Liver (tissue), 9 donors: ENCODE data around the gene ABHD2. TPM values are rescaled to one million over a fixed set of nuclear protein-coding genes. Genes with fewer than 3 reads are reported as not detected.
A peak's percentile ranks its signal among the peaks of the same experiment; 100 is the strongest.

ENCODE experiments used
- DNase-seq: peaks from one replicate; pipeline ENCODE4 v3.0.0-alpha.2; 2017; ENCODE audit warnings: low spot score
- H3K27ac ChIP-seq, 2 donors: one replicate each; pipeline ENCODE4 v1.7.0; 2013; ENCODE audit warnings: inconsistent platforms in 2 of 2, low read length in 2 of 2, control low read depth in 1 of 2, low read depth in 1 of 2, mild to moderate bottlenecking in 1 of 2
- H3K27me3 ChIP-seq, 4 donors: one replicate each; pipeline versions ENCODE4 v1.6.1 to v1.7.0; 2013; ENCODE audit warnings: low read length in 3 of 4, inconsistent platforms in 1 of 4, mild to moderate bottlenecking in 1 of 4, moderate library complexity in 1 of 4; ENCODE audit not compliant: control insufficient read depth in 4 of 4, insufficient read depth in 4 of 4
- H3K36me3 ChIP-seq, 4 donors: one replicate each; pipeline versions ENCODE4 v1.6.1 to v1.7.0; 2013; ENCODE audit warnings: low read length in 3 of 4, mild to moderate bottlenecking in 3 of 4, low read depth in 1 of 4, moderate library complexity in 1 of 4; ENCODE audit not compliant: control insufficient read depth in 4 of 4, insufficient read depth in 3 of 4
- H3K4me1 ChIP-seq, 4 donors: one replicate each; pipeline versions ENCODE4 v1.6.1 to v1.7.0; 2013; ENCODE audit warnings: low read length in 3 of 4, mild to moderate bottlenecking in 3 of 4, moderate library complexity in 1 of 4; ENCODE audit not compliant: control insufficient read depth in 4 of 4, insufficient read depth in 4 of 4
- H3K4me3 ChIP-seq, 3 donors: one replicate each; pipeline versions ENCODE4 v1.6.1 to v1.7.0; 2013; ENCODE audit warnings: low read length in 3 of 3, control low read depth in 1 of 3, low read depth in 1 of 3, mild to moderate bottlenecking in 1 of 3
- H3K9ac ChIP-seq, 2 donors: one replicate each; pipeline ENCODE4 v1.7.0; 2013; ENCODE audit warnings: low read length in 2 of 2, mild to moderate bottlenecking in 2 of 2, moderate library complexity in 2 of 2, control low read depth in 1 of 2, low read depth in 1 of 2
- H3K9me3 ChIP-seq, 4 donors: one replicate each; pipeline versions ENCODE4 v1.6.1 to v1.7.0; 2013; ENCODE audit warnings: low read length in 3 of 4; ENCODE audit not compliant: control insufficient read depth in 4 of 4
- ATF3 ChIP-seq: IDR thresholded peaks from 2 replicates; pipeline ENCODE4 v1.6.1; 2016; ENCODE audit warnings: antibody characterized with exemption
- EGR1 ChIP-seq, 2 donors: IDR thresholded peaks; 2 replicates each; pipeline ENCODE4 v1.6.1; 2016 to 2018; ENCODE audit warnings: antibody characterized with exemption in 2 of 2, low read depth in 2 of 2
- GABPA ChIP-seq, 2 donors: IDR thresholded peaks in 1 of 2; conservative IDR thresholded peaks in 1 of 2; 2 replicates each; pipeline ENCODE4 v1.6.1; 2016; ENCODE audit warnings: antibody characterized with exemption in 2 of 2, mild to moderate bottlenecking in 1 of 2, moderate library complexity in 1 of 2
- JUND ChIP-seq, 2 donors: IDR thresholded peaks; 2 replicates each; pipeline ENCODE4 v1.6.1; 2016; ENCODE audit warnings: antibody characterized with exemption in 2 of 2
- MAX ChIP-seq: IDR thresholded peaks from 2 replicates; pipeline ENCODE4 v1.6.1; 2016; ENCODE audit warnings: antibody characterized with exemption
- NR2F2 ChIP-seq: IDR thresholded peaks from 2 replicates; pipeline ENCODE4 v1.6.1; 2016; ENCODE audit warnings: antibody characterized with exemption
- RAD21 ChIP-seq, 2 donors: IDR thresholded peaks; 2 replicates each; pipeline ENCODE4 v1.6.1; 2016; ENCODE audit warnings: antibody characterized with exemption in 2 of 2, mild to moderate bottlenecking in 2 of 2
- REST ChIP-seq: IDR thresholded peaks from 2 replicates; pipeline ENCODE4 v1.6.1; 2016; ENCODE audit warnings: antibody characterized with exemption, mild to moderate bottlenecking
- RXRA ChIP-seq, 2 donors: IDR thresholded peaks; 2 replicates each; pipeline ENCODE4 v1.6.1; 2017 to 2018; ENCODE audit warnings: antibody characterized with exemption in 2 of 2, mild to moderate bottlenecking in 1 of 2
- TAF1 ChIP-seq: conservative IDR thresholded peaks from 2 replicates; pipeline ENCODE4 v1.6.1; 2016; ENCODE audit warnings: antibody characterized with exemption, mild to moderate bottlenecking
- YY1 ChIP-seq: IDR thresholded peaks from 2 replicates; pipeline ENCODE4 v1.6.1; 2016; ENCODE audit warnings: antibody characterized with exemption, mild to moderate bottlenecking
- ZBTB33 ChIP-seq: IDR thresholded peaks from 2 replicates; pipeline ENCODE4 v1.6.1; 2016; ENCODE audit warnings: antibody characterized with exemption
- WGBS: extraction: QIAGEN DNeasy Blood & Tissue Kit; methylation state at CpG from one replicate; pipeline ENCODE4 v1.1.7; 2013; 5-methylcytosine and 5-hydroxymethylcytosine counted together
- polyA plus RNA-seq, 2 donors: library from polyadenylated mRNA; stranded (reverse) in 1 of 2; unstranded in 1 of 2; fragments of 200-250 nt in 1 of 2; fragments of >200 nt in 1 of 2; fragmentation: Nextera tagmentation in 1 of 2; extraction: Ambion mirVana in 1 of 2; gene quantifications; one replicate each; pipeline versions ENCODE4 v1.2.1 to v1.2.3, GENCODE V29; 2013 to 2015
- total RNA-seq, 2 donors: library from RNA; depleted of rRNA; stranded (reverse); fragments of >200 nt; gene quantifications; one replicate each; pipeline ENCODE4 v1.2.3, GENCODE V29; 2014
- donor health status: healthy.
- donor health status: healthy.
- donor health status: healthy.
- donor health status: healthy.
- donor health status: healthy.

The ABHD2 gene
- total and polyA plus RNA-seq, 4 donors, result 34.6 to 663 (median 65.1) TPM

GRCh38 chr15:89150762-89151664, 62.8 kb downstream of the ABHD2 start:
- no peak for DNase-seq
- Histone ChIP-seq H3K36me3 (peaks cover 1 to 41% (median 41%) of the 10 kb centered on the region in 4 donors), H3K9ac (no peak overlapping the region), H3K27me3 (no peaks in the 10 kb centered on the region), H3K4me1 (peaks cover 1 to 11% (median 9%) of the 10 kb centered on the region in 4 donors), H3K4me3 (no peak overlapping the region), H3K9me3 (no peaks in the 10 kb centered on the region), H3K27ac (peak overlapping the region in 1 of 2 donors; percentile 48)
- TF ChIP-seq MAX (no peak), NR2F2 (no peak), RAD21 (IDR thresholded peaks at IDR 0.05) (no peak), RXRA (IDR thresholded peaks at IDR 0.05) (no peak)
- WGBS, result 72% methylated on average over 12 of the region's 12 CpGs

- Histone ChIP-seq H3K27ac (no peak overlapping the region), H3K4me3 (no peak overlapping the region), H3K9me3 (no peaks in the 10 kb centered on the region), H3K4me1 (peaks cover 3 to 11% (median 4%) of the 10 kb centered on the region in 4 donors), H3K9ac (no peak overlapping the region), H3K27me3 (no peaks in the 10 kb centered on the region), H3K36me3 (peaks cover 12 to 62% (median 50%) of the 10 kb centered on the region in 4 donors)
- no peak for DNase-seq
- TF ChIP-seq TAF1, result no peak
- no peak for TF ChIP-seq GABPA (IDR thresholded peaks at IDR 0.05 in 1 of 2, conservative IDR thresholded peaks at IDR 0.05 in 1 of 2)
- no peak for TF ChIP-seq EGR1 (IDR thresholded peaks at IDR 0.05; ENCODE audit: low read depth in 2 of 2)
- TF ChIP-seq JUND (IDR thresholded peaks at IDR 0.05), result no peak
- no peak for TF ChIP-seq YY1
- no peak for TF ChIP-seq ZBTB33
- no peak for TF ChIP-seq REST
- no peak for TF ChIP-seq ATF3
- TF ChIP-seq NR2F2, result no peak
- no peak for TF ChIP-seq RAD21 (IDR thresholded peaks at IDR 0.05)
- WGBS, result 98% methylated on average over 10 of the region's 10 CpGs
Measured at GRCh38 chr15:89155122-89155521, 66.9 kb downstream of the ABHD2 start.
